Neural cell (in vitro differentiated cells): Measurements from ENCODE around the gene SLC16A9.

Source experiments
- CTCF ChIP-seq: fragments of 450-650 bp; IDR thresholded peaks from 2 replicates; pipeline ENCODE4 v1.5.1; 2014; ENCODE audit warnings: antibody characterized with exemption, mild to moderate bottlenecking, moderate library complexity; ENCODE audit not compliant: poor library complexity, severe bottlenecking
- MXI1 ChIP-seq: fragments of 450-650 bp; conservative IDR thresholded peaks from 2 replicates; pipeline ENCODE4 v1.6.1; 2014; ENCODE audit warnings: antibody characterized with exemption, mild to moderate bottlenecking; ENCODE audit not compliant: poor library complexity, severe bottlenecking
- POLR2AphosphoS5 ChIP-seq: IDR thresholded peaks from 2 replicates; pipeline ENCODE4 v1.6.1; 2012
- RAD21 ChIP-seq: fragments of 450-650 bp; conservative IDR thresholded peaks from 2 replicates; pipeline ENCODE4 v1.6.1; 2014; ENCODE audit warnings: antibody characterized with exemption, mild to moderate bottlenecking, moderate library complexity

- no peak for TF ChIP-seq MXI1
- no peak for TF ChIP-seq CTCF
- TF ChIP-seq POLR2AphosphoS5, result no peak
- TF ChIP-seq RAD21, result no peak
These were observed 31.4 kb upstream of the SLC16A9 start for GRCh38 chr10:59741048-59741447.
